Measurements from ENCODE around the gene COBL.

COBL gene

DNA sequence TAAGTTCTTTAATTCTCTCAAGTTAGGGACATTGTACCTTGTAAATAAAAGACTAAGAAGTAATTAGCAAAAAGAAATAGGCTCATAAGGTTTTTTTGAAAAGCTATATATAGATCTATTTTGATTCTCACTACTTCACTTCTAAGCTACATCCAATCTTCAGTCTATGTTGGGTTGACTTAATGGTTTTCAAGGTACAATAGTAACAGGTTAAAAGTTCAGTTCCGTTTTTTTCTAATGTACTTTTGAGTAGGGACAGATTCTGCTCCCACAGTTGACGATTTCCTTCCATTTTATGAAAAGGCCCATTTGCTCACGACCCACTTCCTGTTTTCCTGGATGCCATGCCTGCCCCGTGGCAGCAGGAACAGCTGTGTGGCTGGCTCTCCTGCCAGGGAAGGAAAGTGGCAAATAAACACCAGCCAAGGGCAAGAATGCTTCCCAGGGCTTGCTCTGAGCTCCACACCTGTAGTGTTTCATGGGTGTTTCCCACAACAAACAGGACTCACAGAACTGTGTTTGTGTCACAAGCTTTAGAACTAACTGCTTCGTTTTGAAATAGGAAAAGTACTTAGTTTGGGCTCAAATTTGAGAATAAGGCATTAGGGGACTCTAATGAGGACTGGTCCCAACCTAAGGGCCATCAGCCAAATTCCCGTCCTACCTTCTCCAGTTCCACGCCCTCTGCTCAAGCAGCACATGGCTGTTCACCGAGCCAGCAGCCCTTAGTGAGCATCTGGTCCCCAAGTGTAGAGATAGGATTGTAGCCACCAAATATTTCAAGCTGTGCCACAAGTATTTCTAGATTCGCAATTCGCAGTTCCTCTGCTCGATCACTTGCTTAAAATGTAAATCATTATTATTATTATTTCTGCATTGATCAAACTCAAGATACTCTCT, 240.7 kb downstream of the COBL start:
- no peaks in the 10 kb centered on the region for H3K79me2 ChIP-seq
- no peak overlapping the region for H3K4me2 ChIP-seq (ENCODE audit: low read length)
- no peaks in the 10 kb centered on the region for H3K9me3 ChIP-seq (ENCODE audit: control insufficient read depth, low read length)
- no peaks in the 10 kb centered on the region for H3K27me3 ChIP-seq (ENCODE audit: control insufficient read depth, insufficient read depth, low read length)
- H3K36me3 ChIP-seq (ENCODE audit: control insufficient read depth, insufficient read depth, low read length) = no peaks in the 10 kb centered on the region
- no peak overlapping the region for H2AFZ ChIP-seq
- peak overlapping the region; percentile 2 for H3K27ac ChIP-seq
- H3K4me1 ChIP-seq = no peaks in the 10 kb centered on the region
- H3K4me3 ChIP-seq (ENCODE audit: low read depth, low read length) = no peak overlapping the region
- TF ChIP-seq, protein P1, sequence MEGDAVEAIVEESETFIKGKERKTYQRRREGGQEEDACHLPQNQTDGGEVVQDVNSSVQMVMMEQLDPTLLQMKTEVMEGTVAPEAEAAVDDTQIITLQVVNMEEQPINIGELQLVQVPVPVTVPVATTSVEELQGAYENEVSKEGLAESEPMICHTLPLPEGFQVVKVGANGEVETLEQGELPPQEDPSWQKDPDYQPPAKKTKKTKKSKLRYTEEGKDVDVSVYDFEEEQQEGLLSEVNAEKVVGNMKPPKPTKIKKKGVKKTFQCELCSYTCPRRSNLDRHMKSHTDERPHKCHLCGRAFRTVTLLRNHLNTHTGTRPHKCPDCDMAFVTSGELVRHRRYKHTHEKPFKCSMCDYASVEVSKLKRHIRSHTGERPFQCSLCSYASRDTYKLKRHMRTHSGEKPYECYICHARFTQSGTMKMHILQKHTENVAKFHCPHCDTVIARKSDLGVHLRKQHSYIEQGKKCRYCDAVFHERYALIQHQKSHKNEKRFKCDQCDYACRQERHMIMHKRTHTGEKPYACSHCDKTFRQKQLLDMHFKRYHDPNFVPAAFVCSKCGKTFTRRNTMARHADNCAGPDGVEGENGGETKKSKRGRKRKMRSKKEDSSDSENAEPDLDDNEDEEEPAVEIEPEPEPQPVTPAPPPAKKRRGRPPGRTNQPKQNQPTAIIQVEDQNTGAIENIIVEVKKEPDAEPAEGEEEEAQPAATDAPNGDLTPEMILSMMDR (IDR thresholded peaks at IDR 0.05) = no peak
- H3K9ac ChIP-seq = no peak overlapping the region

DNA sequence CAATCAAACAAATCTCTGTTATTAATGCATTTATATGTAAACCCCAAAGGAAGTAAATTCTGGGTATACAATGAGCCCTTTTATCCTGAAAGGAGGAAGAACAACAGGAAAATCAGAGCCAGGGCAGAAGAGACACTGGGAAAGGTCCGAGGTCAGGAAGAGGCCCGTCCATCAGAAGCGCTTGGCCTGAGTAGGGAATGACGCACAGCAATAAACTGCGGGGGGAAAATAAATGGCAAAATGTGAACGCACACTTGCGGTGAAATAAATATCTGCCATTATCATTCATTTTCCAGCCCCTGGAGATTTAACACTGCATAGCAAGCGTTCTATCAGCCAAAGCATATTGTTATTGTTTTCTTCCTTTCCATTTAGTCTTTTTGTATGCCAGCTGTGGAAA, 243.4 kb downstream of the COBL start:
- Histone ChIP-seq H2AFZ (no peak overlapping the region), H3K4me1 (no peaks in the 10 kb centered on the region), H3K36me3 (ENCODE audit: control insufficient read depth, insufficient read depth, low read length) (no peaks in the 10 kb centered on the region), H3K9me3 (ENCODE audit: control insufficient read depth, low read length) (no peaks in the 10 kb centered on the region), H3K27ac (no peak overlapping the region), H3K4me3 (ENCODE audit: low read depth, low read length) (no peak overlapping the region), H3K9ac (no peak overlapping the region), H3K79me2 (no peaks in the 10 kb centered on the region), H3K4me2 (ENCODE audit: low read length) (no peak overlapping the region), H3K27me3 (ENCODE audit: control insufficient read depth, insufficient read depth, low read length) (no peaks in the 10 kb centered on the region)
- TF ChIP-seq, protein P1 (IDR thresholded peaks at IDR 0.05) = no peak

DNA sequence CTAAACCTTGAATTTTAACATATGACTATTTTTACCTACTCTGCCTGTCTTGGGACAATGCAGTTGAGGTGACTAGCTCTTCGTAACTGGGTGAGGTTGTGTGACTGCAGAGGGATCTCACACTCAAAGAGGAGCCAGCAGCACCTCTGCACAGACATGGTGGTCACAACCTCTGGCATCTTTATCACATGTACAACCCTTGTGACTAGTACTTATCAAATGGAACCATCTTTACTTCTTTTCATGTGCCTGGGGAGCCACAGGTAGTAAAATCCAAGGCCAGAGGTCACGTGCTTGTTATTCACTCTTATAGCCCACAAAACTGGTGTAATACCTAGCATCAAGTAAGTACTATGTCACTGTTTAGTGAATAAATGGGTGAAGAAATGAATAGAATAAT, 244.3 kb downstream of the COBL start:
- no peak overlapping the region for H2AFZ ChIP-seq
- no peak overlapping the region for H3K9ac ChIP-seq
- no peak overlapping the region for H3K4me2 ChIP-seq (ENCODE audit: low read length)
- TF ChIP-seq, protein P1 (IDR thresholded peaks at IDR 0.05) = no peak
- no peaks in the 10 kb centered on the region for H3K27me3 ChIP-seq (ENCODE audit: control insufficient read depth, insufficient read depth, low read length)
- no peaks in the 10 kb centered on the region for H3K4me1 ChIP-seq
- no peaks in the 10 kb centered on the region for H3K79me2 ChIP-seq
- H3K9me3 ChIP-seq (ENCODE audit: control insufficient read depth, low read length) = no peaks in the 10 kb centered on the region
- no peak overlapping the region for H3K27ac ChIP-seq
- H3K4me3 ChIP-seq (ENCODE audit: low read depth, low read length) = no peak overlapping the region
- H3K36me3 ChIP-seq (ENCODE audit: control insufficient read depth, insufficient read depth, low read length) = no peaks in the 10 kb centered on the region

DNA sequence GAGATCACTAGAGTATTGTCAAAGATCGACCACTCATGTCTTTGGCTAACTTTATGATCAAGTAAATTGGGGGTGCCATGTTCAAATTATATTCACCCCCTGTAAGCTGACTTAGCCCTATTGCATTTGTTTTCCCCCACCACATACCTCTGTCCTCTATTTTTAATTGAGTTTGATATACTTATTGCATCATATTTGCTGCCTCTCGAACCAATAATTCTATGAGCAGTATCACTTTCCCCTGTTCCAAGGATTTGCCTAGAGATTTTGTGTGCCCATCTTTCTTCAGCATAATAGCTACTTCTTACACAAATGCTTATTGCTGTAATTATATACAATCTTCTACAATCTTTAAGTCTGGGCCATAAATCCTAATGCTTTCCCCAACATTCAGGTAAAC, 245.2 kb downstream of the COBL start:
- no peaks in the 10 kb centered on the region for H3K79me2 ChIP-seq

More for the DNA sequence above, 245.2 kb downstream of the COBL start:
- Histone ChIP-seq H3K4me1 (no peaks in the 10 kb centered on the region), H3K27me3 (ENCODE audit: control insufficient read depth, insufficient read depth, low read length) (no peaks in the 10 kb centered on the region), H3K36me3 (ENCODE audit: control insufficient read depth, insufficient read depth, low read length) (no peaks in the 10 kb centered on the region), H3K27ac (no peak overlapping the region), H2AFZ (no peak overlapping the region), H3K9ac (no peak overlapping the region), H3K4me3 (ENCODE audit: low read depth, low read length) (no peak overlapping the region), H3K9me3 (ENCODE audit: control insufficient read depth, low read length) (no peaks in the 10 kb centered on the region), H3K4me2 (ENCODE audit: low read length) (no peak overlapping the region)
- TF ChIP-seq, protein P1 (IDR thresholded peaks at IDR 0.05) = no peak
